Measurements from ENCODE around the gene IQGAP3. TPM values are rescaled to one million over a fixed set of nuclear protein-coding genes. Genes with fewer than 3 reads are reported as not detected.

The IQGAP3 gene
- polyA plus RNA-seq, 1 experiment: 28.1 TPM

DNA sequence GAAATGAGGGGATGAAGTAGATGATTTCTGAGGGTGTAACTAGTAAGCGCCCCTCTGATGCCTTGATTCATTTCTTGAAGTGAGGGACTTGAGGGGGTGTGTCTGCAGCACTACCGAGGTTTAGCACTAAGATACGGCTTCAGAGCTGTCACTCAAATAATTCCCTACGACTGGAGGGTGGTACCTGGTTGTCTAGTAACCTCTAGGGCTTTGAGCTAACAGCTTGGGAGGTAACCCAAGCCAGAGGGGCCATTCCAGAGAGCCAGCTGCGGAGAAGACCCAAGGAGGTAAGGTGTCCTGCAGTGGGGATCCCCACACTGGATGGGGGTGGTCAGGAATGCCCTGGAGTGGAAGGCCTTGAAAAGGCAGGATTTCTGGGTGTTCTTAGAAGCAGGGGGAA lies 7.1 kb upstream of the IQGAP3 start, which contains the start of gene TTC24:
Gene TTC24, plus strand, starts transcription at position 252 of the 400 bp plus-strand sequence. CDS start 1,642 bp downstream, outside the sequence.
- CTCF ChIA-PET: no interaction called here
- POLR2A ChIA-PET: interaction anchor here (0.6 kb wide), 1 partner anchor 103 kb away, joined by 3 read pairs; no protein-coding TSS in a partner anchor

GRCh38 chr1:156578055-156578454 lies 5.7 kb upstream of the IQGAP3 start:
- ChIA-PET CTCF (interaction anchor here (1.4 kb wide), 1 partner anchor 31 kb away, joined by 3 read pairs; no protein-coding TSS in a partner anchor), POLR2A (no interaction called here)
- no peak for TF ChIP-seq CTCF (IDR thresholded peaks at IDR 0.05; ENCODE audit: insufficient read depth, low read depth, low read length)
- Histone ChIP-seq H3K4me3 (ENCODE audit: low read depth, low read length) (no peak overlapping the region), H3K36me3 (ENCODE audit: control insufficient read depth, insufficient read depth, low read length) (no peaks in the 10 kb centered on the region), H3K27me3 (ENCODE audit: control insufficient read depth, insufficient read depth, low read length) (peaks cover 3% of the 10 kb centered on the region; the same call in 1 of the 2 replicates)
- no peak for DNase-seq (ENCODE audit: low read depth)

More for the DNA sequence above, 7.1 kb upstream of the IQGAP3 start, which contains the start of gene TTC24:
- Histone ChIP-seq H3K36me3 (ENCODE audit: control insufficient read depth, insufficient read depth, low read length) (no peaks in the 10 kb centered on the region), H3K27me3 (ENCODE audit: control insufficient read depth, insufficient read depth, low read length) (peaks cover 1% of the 10 kb centered on the region; the same call in 1 of the 2 replicates), H3K4me3 (ENCODE audit: low read depth, low read length) (no peak within 1 kb of the TSS)
- TF ChIP-seq CTCF (IDR thresholded peaks at IDR 0.05; ENCODE audit: insufficient read depth, low read depth, low read length): no peak
- no peak for DNase-seq (ENCODE audit: low read depth)

GRCh38 chr1:156577550-156577949 lies 5.2 kb upstream of the IQGAP3 start:
- Histone ChIP-seq H3K27me3 (ENCODE audit: control insufficient read depth, insufficient read depth, low read length) (peaks cover 3% of the 10 kb centered on the region; the same call in 1 of the 2 replicates), H3K4me3 (ENCODE audit: low read depth, low read length) (no peak overlapping the region), H3K36me3 (ENCODE audit: control insufficient read depth, insufficient read depth, low read length) (no peaks in the 10 kb centered on the region)
- POLR2A ChIA-PET: no interaction called here
- no peak for TF ChIP-seq CTCF (IDR thresholded peaks at IDR 0.05; ENCODE audit: insufficient read depth, low read depth, low read length)
- DNase-seq (ENCODE audit: low read depth): no peak
- CTCF ChIA-PET: interaction anchor here (1.4 kb wide), 1 partner anchor 31 kb away, joined by 3 read pairs; no protein-coding TSS in a partner anchor

DNA sequence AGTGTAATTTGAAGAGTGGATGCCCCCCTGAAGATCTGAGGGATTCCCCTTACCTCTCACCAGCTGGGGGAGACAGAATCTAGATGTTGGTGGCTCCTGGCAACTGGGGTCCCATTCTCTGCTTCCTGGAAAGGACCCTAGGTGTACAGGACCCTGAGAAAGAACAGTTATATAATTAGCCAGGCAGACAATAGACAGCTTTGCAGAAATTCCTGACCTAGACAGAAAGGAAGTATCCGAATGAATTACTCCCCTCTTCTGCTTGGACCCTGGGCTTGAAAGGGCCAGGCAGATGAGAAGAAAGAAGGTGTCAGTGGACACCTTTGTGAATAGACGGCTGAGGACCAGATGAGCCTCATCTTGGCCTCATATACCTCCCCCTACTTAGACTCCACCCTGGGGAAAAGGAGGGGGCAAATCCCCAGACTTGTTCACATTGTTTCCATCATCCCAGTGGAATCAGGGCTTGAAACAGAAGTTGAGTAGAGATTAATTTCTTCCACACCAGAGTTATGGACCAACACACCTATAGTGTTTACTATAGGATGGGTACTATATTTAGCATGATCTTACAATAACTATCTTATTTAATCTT lies 1.8 kb upstream of the IQGAP3 start:
- POLR2A ChIA-PET: no interaction called here
- H3K27me3 ChIP-seq (ENCODE audit: control insufficient read depth, insufficient read depth, low read length): 0 out of 2 replicates have a peak, but pooled peaks cover 2% of the 10 kb centered on the region
- no peaks in the 10 kb centered on the region for H3K36me3 ChIP-seq (ENCODE audit: control insufficient read depth, insufficient read depth, low read length)
- TF ChIP-seq CTCF (IDR thresholded peaks at IDR 0.05; ENCODE audit: insufficient read depth, low read depth, low read length): no peak
- no peak overlapping the region for H3K4me3 ChIP-seq (ENCODE audit: low read depth, low read length)
- DNase-seq (ENCODE audit: low read depth): no peak
- CTCF ChIA-PET: interaction anchor here (0.6 to 1.2 kb wide), 2 partner anchors 8 to 53 kb away, joined by 3 read pairs; no protein-coding TSS in a partner anchor

DNA sequence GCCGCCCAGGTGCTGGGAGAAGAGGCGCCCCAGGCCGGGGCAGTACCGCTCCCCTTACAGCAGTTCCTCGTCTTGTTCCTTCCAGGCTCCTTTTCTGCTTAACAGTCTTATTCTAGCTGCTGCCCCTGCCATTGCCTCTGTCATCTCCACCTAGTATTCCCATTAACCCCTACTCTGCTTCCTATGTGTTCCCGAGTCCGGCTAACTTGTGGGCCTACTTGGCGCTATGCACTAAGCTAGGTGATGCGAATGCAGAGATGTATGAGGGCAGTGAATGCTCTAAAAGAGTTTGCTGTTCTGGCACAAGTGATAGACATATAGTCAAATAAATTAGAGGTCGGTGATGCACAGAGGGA lies 276 bp upstream of the IQGAP3 start:
- Histone ChIP-seq H3K27me3 (ENCODE audit: control insufficient read depth, insufficient read depth, low read length) (0 out of 2 replicates have a peak, but pooled peaks cover 2% of the 10 kb centered on the region), H3K4me3 (ENCODE audit: low read depth, low read length) (peak overlapping the region; percentile 55), H3K36me3 (ENCODE audit: control insufficient read depth, insufficient read depth, low read length) (no peaks in the 10 kb centered on the region)
- ChIA-PET POLR2A (no interaction called here), CTCF (interaction anchor here (0.9 to 2.3 kb wide), 2 partner anchors 9 to 115 kb away, joined by 3 to 6 read pairs; no protein-coding TSS in a partner anchor)
- no peak for DNase-seq (ENCODE audit: low read depth)
- TF ChIP-seq CTCF (IDR thresholded peaks at IDR 0.05; ENCODE audit: insufficient read depth, low read depth, low read length): no peak
